ENCODE measurements around the gene LRCOL1. TPM values are rescaled to one million over a fixed set of nuclear protein-coding genes. Genes with fewer than 3 reads are reported as not detected.

Gene LRCOL1
- 2.4 TPM for polyA plus RNA-seq (ENCODE audit: insufficient read length)
- long read RNA-seq, donor 1: 0 reads
- long read RNA-seq, donor 2: 0 reads
- long read RNA-seq, donor 3: 0 reads
- long read RNA-seq, donor 4: 0 reads
- long read RNA-seq, donor 5: 0 reads
- long read RNA-seq, donor 6: 0 reads
- long read RNA-seq, donor 7, partial matches to known transcripts: 0 of 1 reads
- long read RNA-seq, donor 7, other reads (novel, unspliced or antisense): 0 of 1 reads
- long read RNA-seq, donor 8, partial matches to known transcripts: 0 of 1 reads
- long read RNA-seq, donor 8, other reads (novel, unspliced or antisense): 0 of 1 reads

- no peak for DNase-seq
Observed at GRCh38 chr12:132610051-132610759, at the start of gene LRCOL1. Gene LRCOL1 (minus strand): TSS chr12:132610582. CDS start chr12:132606251, 4,331 bp downstream.

GRCh38 chr12:132660052-132660451 lies 49.7 kb upstream of the LRCOL1 start:
- DNase-seq: no peak

GRCh38 chr12:132659146-132659545 lies 48.8 kb upstream of the LRCOL1 start:
- DNase-seq: no peak

- DNase-seq: no peak
Observed at GRCh38 chr12:132658149-132658894, 47.9 kb upstream of the LRCOL1 start.

DNA sequence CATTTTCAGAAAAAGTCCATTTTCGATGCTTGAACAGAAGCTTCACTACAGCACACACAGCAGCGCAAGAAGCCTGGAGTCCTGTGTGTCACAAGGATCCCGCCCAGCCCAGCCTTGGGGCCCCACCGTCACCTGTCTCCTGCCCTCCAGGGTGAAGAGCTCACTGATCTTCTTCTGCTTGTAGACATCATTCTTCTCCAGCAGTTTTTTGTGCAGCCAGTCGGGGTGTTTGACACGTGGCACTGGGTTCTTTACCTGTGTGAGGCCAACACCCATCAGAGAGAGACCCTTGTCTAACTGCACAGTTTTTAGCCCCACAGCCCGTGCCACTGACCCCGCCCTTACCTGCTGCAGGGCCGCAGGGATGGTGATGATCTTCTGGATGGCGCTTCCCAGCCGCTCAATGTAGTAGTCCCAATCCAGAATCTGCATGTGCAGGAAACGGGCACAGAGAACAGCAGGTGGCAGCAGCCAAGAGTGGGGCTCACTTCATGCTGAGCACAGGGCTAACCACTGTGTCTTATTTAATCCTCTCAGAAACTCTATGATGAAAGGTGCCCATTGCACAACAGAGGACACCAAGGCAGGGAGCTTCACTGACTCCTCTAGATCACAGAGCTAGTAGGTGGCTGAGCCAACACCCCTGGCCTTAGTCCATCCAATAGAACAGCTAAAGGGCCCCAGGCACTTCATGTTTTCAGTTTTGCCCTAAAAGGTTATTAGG lies 46.8 kb upstream of the LRCOL1 start:
- DNase-seq: no peak

DNA sequence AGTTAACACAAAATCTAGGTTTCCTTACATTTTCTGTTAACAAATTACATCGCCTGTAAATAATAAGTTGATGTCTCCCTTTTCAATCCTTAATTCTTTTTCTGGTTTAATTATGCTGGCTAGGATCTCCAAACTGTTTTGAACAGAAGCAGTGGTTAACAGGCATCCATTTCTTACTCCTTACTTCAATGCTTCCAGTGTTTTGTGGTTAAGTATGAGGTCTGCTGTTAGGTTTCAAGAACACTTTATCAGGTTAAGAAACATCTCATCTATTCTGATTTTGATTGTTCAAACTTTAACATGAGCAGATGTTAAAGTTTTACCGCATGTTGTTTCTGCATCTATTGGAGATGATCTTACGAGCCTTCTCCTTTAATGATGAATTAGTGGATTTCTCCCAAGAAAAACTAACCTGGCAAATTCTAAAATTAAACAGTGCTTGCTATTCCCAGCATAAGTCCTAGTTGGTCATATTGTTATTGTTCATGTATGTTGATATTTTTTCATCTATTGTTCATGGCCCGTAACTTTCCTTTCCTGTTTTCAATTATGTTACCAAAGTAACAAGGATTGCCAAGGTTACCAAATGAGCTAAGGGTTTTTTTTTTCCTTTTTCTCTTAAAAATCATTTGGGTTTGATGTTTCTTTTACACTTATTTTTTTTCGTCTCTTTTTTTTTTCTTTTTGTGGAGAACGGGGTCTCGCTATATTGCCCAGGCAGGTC lies 43.3 kb upstream of the LRCOL1 start:
- no peak for DNase-seq

- DNase-seq: no peak
Observed at GRCh38 chr12:132651444-132652100, 41.2 kb upstream of the LRCOL1 start.

DNA sequence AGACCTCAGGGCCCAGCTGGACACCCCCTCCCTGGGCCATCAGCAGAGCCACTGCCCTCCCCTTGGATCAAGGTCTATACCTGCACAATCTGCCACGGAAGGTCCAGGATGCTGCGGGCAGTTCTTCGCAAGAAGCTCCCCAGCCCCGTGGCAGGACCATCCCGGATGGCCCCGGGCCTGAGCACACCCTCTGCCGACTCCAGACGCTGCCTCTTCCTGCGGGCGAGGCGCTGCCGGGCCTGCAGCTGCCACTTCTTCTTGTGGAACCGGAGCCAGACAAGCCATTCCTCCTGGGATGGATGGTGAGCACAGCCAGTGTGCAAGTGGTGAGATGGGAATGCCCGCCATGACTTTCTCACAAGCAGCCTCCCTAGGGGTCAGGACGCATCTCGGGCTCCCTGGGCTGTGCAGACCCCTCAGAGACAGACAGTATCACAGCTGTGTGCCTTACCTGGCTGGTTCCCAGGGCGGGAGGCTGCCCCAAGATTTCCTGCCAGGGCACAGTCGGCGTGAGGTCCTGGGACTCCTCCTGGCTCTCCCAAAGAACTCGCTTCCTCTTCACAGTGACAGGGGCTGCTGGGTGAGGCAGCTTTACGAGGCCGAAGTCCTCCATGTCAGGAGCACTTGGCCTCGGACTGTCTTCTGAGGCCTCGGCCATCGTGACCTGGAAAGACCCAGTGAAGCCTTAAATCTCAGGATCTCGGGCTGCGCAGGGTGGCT lies 39.0 kb upstream of the LRCOL1 start:
- no peak for DNase-seq

DNA sequence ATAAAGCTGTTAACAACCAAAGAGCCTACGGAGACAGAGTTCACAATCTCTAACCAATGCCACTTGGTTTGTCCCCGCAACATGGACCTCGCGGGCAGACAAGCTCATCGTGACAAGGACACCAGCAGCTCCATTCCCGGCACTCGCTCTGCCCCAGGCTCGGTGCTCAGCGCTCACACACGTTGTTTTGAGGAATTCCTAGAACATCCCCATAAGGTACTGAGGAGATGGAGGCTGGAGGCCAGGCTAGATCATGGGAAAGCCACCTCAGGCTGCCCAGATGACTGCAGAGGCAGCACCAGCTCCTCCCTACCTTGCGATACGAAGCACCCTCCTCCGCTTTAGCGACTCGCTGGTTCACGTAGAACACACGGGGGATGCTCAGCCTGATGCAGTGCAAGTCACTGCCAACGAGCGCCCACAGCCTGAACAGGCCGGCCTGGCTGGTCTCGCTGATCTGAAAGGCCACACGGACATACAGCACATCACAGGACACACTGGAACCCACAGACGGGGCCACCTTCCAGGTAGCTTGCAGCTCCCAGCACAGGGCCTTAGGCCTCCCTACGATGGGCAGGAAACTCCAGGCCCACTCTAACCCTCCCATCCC lies 38.3 kb upstream of the LRCOL1 start:
- DNase-seq: no peak

GRCh38 chr12:132647858-132648257 lies 37.5 kb upstream of the LRCOL1 start:
- no peak for DNase-seq

DNA sequence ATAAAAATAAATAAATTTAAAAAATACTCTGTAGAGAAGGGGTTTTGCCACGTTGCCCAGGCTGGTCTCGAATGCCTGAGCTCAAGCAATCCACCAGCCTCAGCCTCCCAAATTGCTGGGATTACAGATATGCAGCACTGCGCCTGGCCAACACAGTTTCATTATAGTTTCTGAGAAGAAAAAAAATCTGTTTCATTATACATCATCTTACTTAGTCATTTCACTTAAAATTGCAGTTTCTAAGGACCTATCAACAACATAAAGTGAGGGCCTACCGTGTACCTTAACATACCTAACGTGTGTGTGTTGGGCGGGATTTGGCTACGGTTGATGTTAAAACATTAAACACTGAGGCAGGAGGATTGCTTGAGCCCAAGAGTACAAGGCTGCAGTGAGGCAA lies 36.5 kb upstream of the LRCOL1 start:
- DNase-seq: no peak

DNA sequence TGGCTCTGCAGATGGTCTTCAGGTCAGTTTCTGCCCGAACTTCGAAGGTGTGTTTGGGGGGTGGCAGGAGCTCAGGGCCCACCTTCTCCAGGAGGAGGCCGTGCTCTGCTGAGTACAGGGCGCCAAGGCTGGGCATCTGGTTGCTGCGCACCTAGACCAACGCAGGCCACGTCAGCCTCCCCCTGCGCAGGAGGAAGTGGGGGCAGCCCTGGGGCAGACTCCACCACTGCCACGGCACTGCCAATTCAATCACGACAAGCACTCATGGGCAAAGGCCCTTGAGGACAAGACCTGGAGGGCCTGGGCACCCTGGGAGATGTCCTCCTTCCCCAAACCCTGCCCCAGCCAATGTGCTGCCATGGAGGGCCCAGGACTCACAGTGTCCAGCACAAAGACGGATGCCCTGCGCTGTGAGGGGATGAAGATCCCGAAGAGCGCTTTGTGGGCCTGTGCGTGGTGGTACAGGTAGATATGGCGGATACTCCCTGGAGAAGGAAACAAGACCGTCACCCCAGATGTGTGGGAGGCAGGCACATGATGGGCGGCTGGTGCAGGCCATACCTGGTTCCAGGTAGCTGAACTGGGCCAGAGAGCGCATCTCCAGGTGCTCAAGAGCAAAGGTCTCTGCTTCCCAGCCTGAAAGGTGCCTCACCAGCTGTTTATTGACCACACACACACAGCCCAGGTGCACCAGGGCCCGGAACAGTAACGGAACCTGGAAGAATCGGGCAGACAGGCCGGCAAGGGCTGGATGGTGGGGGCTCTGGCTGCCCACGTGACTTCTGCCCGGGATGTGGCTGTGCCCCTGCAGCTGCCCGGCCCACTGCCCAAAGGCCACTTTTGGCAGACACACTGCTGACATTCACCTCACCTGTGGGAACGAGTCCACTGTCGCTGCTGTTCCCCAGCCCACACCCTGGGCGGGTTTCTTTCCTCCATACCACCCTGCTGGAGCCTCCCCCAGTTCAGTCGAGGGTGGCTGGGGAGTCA lies 32.8 kb upstream of the LRCOL1 start:
- DNase-seq: no peak

- no peak for DNase-seq
Observed at GRCh38 chr12:132641811-132642650, 31.6 kb upstream of the LRCOL1 start.

- DNase-seq: no peak
Observed at GRCh38 chr12:132640936-132641335, 30.6 kb upstream of the LRCOL1 start.

- DNase-seq: no peak
Observed at GRCh38 chr12:132639956-132640520, 29.7 kb upstream of the LRCOL1 start.

DNA sequence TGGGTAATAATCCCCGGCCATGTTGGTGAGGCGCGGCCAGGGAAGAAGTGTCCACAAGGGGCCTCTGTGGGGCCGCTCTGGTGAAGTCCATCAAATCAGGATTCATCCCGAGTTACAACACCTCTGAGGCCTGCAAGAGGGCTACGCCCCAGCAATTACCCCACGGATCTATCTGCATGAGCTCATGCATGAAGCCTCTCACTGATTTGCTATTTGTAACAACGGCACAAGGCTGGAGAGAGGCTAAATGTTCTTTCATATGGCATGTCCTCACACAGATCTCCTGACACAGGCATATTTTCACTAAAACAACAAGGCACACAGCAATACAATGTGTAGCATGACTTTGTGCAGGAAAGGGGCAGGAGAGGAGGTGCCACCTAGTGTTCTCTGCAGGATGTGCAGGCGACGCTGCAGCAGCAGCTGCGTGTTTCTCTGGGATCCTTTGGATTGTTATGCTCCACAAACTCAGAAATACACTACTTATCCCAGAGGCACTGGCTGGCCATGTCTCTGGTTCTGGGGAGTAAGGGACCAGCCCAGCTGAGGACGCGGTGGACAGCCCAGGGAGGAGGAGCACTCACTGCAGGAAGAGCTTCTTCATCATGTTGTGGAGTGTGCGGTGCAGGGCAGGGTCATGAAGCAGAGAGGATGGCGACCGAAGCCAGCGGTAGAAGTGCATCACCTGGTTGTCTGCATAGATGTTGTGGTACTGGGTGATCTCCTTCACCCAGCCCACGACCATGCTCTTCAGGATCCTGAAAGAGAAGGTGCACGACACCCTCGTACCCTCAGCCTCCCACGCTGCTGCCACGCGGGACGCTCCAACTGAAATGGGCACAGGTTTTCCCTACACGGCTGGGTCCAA lies 28.4 kb upstream of the LRCOL1 start:
- no peak for DNase-seq
